Peyer's patch (tissue), 4 donors: Measurements from ENCODE around the gene NOL3.

Source experiments
- CTCF ChIP-seq, 6 experiments: fragments of 450-650 bp in 4 of 6; fragments of 200-600 bp in 2 of 6; sonication (generic) in 1 of 6; IDR thresholded peaks; one replicate each; pipeline ENCODE4 v1.5.1; 2017 to 2019; ENCODE audit warnings: antibody characterized with exemption in 6 of 6, mild to moderate bottlenecking in 3 of 6, moderate library complexity in 1 of 6
- POLR2A ChIP-seq, 2 donors: fragments of 450-650 bp; IDR thresholded peaks; one replicate each; pipeline ENCODE4 v1.5.1; 2017; ENCODE audit warnings: antibody characterized with exemption in 2 of 2, mild to moderate bottlenecking in 2 of 2, moderate library complexity in 2 of 2

GRCh38 chr16:67180166-67180565 is 9.8 kb downstream of the NOL3 start:
- TF ChIP-seq CTCF (IDR thresholded peaks at IDR 0.05) (no peak), POLR2A (IDR thresholded peaks at IDR 0.05) (no peak)
